ENCODE data around the gene MAPK8IP1. TPM values are rescaled to one million over a fixed set of nuclear protein-coding genes. Genes with fewer than 3 reads are reported as not detected.
"Not testable (repeated sequence)": the region's sequence is repeated elsewhere in the genome, so short reads cannot be mapped to it uniquely, and the experiment has no call there.

The MAPK8IP1 gene
- total RNA-seq: under 1 TPM; 0.23 to 0.57 TPM

DNA sequence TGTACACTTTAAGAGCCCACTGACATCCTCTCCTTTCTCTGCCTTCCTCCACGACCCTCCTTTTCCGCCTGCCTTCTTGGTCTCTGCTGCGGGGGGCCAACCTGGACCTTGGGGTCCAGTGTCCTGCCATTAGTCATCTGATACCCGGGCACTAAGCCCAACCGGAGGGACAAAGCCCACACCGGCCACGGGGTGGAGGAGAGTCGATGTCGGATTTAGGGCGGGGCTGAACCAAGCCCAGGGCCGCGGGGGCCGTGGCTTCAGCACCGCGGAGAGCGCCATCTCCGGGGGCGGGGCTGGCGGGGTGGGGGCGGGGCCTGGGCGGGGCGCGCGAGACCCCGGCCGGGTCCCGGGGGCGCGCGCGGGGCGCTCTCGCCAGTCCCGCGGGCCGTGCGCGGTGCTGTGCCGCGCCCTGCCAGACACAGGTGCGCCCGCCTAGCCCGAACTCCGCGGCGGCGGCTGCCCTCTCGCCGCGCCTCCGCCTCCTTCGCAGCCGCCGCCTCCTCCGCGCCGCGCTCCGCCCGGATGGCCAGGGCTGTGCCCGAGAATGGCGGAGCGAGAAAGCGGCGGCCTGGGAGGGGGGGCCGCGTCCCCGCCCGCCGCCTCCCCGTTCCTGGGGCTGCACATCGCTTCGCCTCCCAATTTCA lies at the start of gene MAPK8IP1:
Gene MAPK8IP1 (plus strand): TSS at position 378 of the 647 bp plus-strand sequence. CDS start 170 bp downstream, at position 548.
- peak; percentile 74 to 85 for ATAC-seq
- peaks cover 0 to 4% of the 10 kb centered on the region in 2 donors for H3K36me3 Mint-ChIP-seq
- peak within 1 kb of the TSS in 1 of 2 donors; percentile 21 for H3K27ac Mint-ChIP-seq
- peak in 1 of 2 donors; percentile 70 for DNase-seq (ENCODE audit: low spot score in 2 of 2)
- H3K9me3 Mint-ChIP-seq: no peaks in the 10 kb centered on the region

DNA sequence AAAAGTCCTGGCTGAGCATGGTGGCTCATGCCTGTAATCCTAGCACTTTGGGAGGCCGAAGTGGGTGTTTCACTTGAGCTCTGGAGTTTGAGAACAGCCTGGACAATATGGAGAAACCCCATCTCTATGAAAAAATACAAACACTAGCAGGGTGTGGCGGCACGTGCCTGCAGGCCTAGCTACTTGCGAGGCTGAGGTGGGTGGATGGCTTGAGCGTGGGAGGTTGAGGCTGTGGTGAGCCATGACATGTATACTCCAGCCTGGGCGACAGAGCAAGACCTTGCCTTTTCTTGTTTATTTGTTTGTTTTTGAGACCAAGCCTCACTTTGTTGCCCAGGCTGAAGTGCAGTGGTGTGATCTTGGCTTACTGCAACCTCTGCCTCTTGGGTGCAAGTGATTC lies 46.2 kb upstream of the MAPK8IP1 start:
- no peak overlapping the region for H3K27ac Mint-ChIP-seq
- no peaks in the 10 kb centered on the region for H3K9me3 Mint-ChIP-seq
- DNase-seq (ENCODE audit: low spot score in 2 of 2) (no peak), ATAC-seq (no peak)
- no peaks in the 10 kb centered on the region for H3K36me3 Mint-ChIP-seq

DNA sequence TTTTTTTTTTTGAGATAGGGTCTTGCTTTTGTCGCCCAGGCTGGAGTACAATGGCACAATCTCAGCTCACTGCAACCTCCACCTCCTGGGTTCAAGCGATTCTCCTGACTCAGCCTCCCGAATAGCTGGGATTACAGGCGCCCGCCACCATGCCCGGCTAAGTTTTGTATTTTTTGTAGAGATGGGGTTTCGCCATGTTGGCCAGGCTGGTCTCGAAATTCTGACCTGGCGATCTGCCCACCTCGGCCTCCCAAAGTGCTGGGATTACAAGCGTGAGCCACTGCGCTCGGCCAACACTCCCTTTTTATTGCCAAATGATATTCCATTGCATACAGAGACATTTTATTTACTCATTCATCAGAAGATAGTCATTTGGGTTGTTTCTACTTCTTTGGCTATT lies 45.2 kb upstream of the MAPK8IP1 start:
- not testable (repeated sequence) for ATAC-seq; DNase-seq (ENCODE audit: low spot score in 2 of 2); H3K27ac Mint-ChIP-seq; H3K9me3 Mint-ChIP-seq; H3K36me3 Mint-ChIP-seq

DNA sequence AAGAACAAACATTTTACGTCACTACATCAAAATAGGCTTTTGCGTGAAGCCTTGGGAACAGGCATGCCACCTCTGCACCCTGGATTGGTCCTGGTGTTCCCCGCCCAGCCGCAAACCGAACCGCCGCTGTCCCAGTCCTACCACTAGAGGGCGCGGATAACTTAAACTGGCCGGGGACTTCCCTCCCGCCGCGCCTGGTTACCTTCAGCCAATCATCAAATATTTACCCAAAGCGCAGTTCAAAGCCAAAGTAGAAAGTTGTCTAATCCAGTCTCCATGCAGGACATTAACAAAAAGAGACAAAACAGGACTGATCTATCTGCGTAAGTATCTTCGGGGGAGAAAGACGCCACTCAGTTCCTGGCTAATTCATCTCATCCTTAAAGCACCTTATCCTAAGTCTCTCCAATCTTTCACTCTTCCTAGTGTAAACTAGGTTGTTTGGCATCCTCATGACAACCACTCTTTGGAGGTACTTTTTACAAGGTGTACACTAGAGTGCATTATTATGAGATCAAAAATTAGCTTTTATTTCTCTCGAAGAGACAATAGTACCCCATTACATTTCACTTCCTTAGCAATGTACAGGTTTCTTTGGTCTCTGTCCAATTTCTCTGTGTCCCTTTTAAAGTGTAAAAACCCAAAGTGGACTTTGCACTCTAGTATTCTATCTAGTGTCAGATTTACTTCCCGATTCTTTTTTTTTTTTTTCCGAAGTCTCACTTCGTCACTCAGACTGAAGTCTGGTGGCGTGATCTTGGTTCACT lies 42.1 kb upstream of the MAPK8IP1 start:
- Mint-ChIP-seq H3K9me3 (no peaks in the 10 kb centered on the region), H3K36me3 (no peaks in the 10 kb centered on the region), H3K27ac (peak overlapping the region; percentile 85 to 86)
- DNase-seq (ENCODE audit: low spot score in 2 of 2) (peak; percentile 88 to 92), ATAC-seq (peak; percentile 13 to 34)

DNA sequence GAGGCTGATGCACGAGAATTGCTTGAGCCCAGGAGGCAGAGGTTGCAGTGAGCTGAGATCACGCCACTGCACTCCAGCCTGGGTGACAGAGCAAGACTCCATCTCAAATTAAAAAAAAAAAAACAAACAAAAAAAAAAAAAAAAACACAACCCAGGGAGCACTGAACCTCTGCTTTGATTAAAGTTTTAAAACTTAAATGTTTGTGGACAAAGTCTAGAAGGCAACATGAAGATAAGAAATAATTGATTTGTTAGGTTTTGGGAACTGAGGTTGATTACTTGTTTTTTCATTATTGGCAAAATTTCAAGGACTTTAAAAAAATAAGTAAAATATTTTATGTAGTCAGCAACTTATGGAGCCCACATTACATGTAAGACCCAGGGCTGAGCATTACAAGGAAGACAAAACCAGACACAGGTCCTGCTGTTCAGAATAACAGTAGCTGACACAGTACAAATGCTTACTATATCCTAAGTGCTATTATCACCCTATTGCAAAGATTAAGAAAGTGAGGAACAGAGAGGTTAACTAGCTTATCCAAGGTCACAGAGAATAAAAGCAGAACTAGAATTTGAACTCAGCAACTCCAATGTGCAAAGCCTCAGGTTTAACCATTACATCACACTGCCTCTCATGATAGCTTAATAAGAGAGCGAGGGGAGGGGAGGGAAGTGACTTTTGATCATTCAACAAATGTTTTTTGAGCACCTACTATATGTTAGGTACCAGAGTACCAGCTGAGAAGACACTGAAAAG lies 40.5 kb upstream of the MAPK8IP1 start:
- DNase-seq (ENCODE audit: low spot score in 2 of 2): no peak
- peak overlapping the region in 1 of 2 donors; percentile 92 for H3K27ac Mint-ChIP-seq
- no peaks in the 10 kb centered on the region for H3K9me3 Mint-ChIP-seq
- no peak for ATAC-seq
- H3K36me3 Mint-ChIP-seq: no peaks in the 10 kb centered on the region

DNA sequence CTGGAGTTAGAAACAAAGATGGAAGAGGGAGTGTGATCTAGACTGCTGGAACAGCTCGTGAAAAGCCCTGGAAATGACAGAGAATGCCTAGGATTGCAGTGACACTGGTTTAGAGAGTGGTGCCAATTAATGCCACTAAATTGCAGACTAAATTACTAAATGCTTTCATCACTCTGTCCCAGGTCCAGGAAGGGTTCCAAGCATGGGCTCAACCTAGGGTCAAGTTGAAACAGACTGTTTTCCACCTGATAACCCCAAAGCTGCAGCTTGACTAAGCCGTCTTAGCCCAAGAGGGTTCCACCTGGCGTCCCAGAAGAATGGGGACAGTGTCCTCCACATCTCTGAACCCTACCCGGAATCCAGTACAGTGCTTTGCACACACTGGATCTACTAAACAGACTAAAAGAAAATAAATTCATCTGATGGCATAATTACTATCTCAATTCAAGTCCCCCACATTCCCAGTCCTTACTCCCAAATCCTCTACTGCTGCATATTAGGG lies 39.2 kb upstream of the MAPK8IP1 start:
- H3K36me3 Mint-ChIP-seq: no peaks in the 10 kb centered on the region
- ATAC-seq (no peak), DNase-seq (ENCODE audit: low spot score in 2 of 2) (no peak)
- no peaks in the 10 kb centered on the region for H3K9me3 Mint-ChIP-seq
- H3K27ac Mint-ChIP-seq: peak overlapping the region in 1 of 2 donors; percentile 92

DNA sequence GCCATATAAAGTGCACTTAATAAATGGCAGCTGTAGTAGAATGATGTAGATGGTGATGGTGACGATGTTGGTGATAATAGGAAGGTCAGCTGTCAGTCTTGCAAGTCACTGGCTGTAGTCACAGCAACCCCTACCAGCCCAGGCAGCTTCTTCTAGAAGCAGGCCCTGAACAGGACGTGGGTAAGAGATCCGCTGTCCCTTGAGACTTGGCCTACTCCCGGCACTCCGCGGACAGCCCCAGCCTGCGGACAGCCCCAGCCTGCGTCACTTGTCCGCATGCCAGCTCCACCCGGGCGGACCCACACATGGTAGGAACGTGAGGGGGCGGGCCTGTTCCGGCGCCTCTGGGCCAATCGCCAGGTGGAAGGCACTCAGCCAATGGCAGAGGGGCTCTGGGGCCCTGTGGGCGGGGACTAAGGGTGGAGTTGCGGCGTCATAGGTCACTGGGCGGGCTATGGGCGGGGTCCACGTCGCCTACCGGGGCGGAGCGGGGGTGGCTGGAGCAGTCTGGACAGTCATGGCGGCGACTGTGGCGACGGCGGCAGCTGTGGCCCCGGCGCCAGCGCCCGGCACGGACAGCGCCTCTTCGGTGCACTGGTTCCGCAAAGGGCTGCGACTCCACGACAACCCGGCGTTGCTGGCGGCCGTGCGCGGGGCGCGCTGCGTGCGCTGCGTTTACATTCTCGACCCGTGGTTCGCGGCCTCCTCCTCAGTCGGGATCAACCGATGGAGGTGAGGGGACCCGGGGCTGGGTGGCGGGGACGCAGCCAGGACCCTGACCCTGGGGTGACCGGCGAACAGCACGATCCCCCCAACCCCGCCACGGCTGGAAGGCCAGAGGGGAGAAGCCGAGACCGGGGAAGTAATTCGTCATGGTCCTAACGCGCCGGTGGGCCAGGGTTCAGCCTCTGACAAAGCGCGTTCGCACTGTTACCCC lies 38.2 kb upstream of the MAPK8IP1 start, which contains the start of gene CRY2:
Gene CRY2 (plus strand): TSS at position 502 of the 937 bp plus-strand sequence. CDS start 16 bp downstream, at position 518.
- H3K36me3 Mint-ChIP-seq: no peaks in the 10 kb centered on the region
- H3K9me3 Mint-ChIP-seq: no peaks in the 10 kb centered on the region
- ATAC-seq (peak; percentile 88 to 93), DNase-seq (ENCODE audit: low spot score in 2 of 2) (peak; percentile 96 to 100)
- peak within 1 kb of the TSS; percentile 77 to 92 for H3K27ac Mint-ChIP-seq

DNA sequence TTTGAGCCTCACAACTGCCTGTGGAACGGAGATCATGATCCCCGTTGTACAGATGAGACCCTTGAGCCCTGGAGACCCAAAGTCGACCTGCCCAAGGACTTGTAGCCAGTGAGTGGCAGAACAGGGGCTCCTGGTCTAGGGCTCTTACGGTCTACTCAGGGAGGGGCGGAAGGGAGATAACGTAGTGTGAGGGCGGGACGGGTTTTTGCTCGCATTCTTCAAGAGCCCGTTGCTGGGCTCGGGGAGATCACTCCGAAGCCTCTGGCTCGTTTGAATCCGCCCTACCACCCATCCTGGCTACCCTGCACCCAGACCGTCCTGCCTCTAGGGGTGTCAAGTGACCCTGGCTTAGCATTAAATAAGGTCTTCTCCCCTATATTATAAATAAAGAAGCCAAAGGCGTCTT lies 37.5 kb upstream of the MAPK8IP1 start:
- DNase-seq (ENCODE audit: low spot score in 2 of 2) (peak in 1 of 2 donors; percentile 51), ATAC-seq (peak; percentile 14 to 46)
- Mint-ChIP-seq H3K36me3 (no peaks in the 10 kb centered on the region), H3K27ac (peak overlapping the region; percentile 22 to 92), H3K9me3 (no peaks in the 10 kb centered on the region)

DNA sequence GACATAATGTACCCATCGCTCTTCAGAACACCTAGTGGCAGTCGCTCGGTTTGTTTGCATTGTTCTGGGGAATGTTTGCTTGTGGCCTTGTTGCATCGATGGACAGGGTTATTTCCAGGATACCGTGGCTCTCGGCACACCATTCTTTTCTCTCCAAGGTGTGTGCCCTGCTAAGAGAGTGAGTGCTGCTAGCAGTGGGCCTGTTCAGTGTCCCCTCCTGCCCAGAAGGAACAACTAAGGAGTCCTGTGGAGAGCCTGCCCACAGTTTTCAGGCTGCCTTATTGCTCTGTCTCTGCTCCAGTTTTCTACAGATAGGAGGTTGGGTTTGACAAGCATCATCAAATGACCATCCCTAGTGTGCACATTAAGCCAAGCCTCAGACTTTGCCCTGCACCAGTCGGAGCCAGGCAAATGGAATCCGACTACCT lies 36.8 kb upstream of the MAPK8IP1 start:
- Mint-ChIP-seq H3K27ac (peak overlapping the region in 1 of 2 donors; percentile 92), H3K9me3 (no peaks in the 10 kb centered on the region), H3K36me3 (no peaks in the 10 kb centered on the region)
- DNase-seq (ENCODE audit: low spot score in 2 of 2): no peak
- ATAC-seq: no peak

DNA sequence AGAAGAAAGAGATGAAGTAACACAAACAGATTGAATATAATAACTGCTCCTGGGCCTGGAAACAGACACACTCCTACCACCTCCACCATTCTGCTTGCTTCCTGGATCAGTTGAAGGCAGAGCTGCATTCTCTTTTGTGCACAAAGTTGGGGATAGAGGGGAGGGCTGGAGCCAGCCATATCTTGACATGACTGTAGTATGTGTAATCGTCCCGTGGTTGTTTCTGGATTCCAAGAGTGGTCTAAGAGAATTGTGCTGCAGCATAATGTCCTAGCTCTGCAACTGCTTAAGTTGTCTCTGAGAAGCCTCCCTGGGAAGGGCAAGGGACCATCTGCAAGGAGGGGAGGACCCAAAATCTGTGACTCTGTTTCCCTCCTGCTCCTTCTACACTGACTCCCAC lies 35.0 kb upstream of the MAPK8IP1 start:
- no peaks in the 10 kb centered on the region for H3K9me3 Mint-ChIP-seq
- ATAC-seq: no peak
- no peak overlapping the region for H3K27ac Mint-ChIP-seq
- no peaks in the 10 kb centered on the region for H3K36me3 Mint-ChIP-seq
- no peak for DNase-seq (ENCODE audit: low spot score in 2 of 2)

DNA sequence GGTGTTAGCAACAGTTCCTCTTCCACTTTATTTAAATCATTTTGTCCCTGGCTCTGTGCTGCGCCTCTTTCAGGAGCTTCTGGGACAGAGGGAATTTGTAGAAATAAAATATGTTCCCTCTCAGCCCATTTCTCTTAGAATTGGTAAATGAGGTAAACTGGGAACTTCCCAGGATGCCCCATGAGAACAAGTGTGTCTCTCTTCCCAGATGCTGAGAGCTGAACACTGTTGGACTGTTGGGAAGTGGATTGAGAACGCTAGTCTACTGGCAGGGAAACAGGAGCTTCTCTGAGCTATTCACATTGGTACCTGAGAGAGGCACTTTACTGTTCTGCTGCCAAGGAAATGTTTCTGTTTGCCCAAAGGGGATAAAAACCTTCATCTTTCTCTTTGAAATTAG lies 34.2 kb upstream of the MAPK8IP1 start:
- H3K27ac Mint-ChIP-seq: no peak overlapping the region
- no peaks in the 10 kb centered on the region for H3K36me3 Mint-ChIP-seq
- H3K9me3 Mint-ChIP-seq: no peaks in the 10 kb centered on the region
- DNase-seq (ENCODE audit: low spot score in 2 of 2) (no peak), ATAC-seq (no peak)

DNA sequence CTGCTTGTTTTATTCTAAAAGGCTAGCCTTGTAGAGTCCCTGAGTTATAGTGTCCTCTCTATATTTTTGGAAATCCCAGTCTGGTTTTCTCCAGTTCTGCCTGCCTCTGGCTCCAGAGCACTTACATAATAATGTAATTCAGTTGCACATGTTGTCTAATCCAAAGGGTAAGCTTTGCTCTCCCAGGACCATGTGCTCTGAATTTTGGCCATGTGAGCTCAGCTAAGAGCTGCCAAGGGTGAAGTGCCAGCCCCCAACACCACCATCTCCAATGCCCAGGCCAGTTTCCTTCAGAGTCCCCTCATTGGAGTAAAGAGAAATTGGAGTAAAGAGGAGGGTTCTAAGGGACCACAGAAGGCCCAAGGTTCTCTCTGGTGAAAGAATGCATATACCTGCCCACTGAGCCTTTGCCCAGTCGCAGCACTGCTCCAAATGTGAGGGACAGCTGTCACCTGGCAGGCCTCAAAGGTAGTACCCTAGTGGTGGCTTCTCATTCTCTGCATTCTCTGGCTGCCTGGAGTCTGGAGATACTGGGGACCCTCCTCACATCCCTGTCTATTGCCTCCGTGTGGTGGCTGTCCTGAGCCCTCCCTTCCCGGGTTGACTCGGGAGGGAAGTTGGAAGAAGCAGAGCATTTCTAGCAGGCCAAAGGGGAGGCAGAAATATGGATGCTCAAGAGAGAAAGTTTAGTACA lies 33.3 kb upstream of the MAPK8IP1 start:
- no peak for DNase-seq (ENCODE audit: low spot score in 2 of 2)
- Mint-ChIP-seq H3K36me3 (no peaks in the 10 kb centered on the region), H3K27ac (peak overlapping the region in 1 of 2 donors; percentile 19), H3K9me3 (no peaks in the 10 kb centered on the region)
- ATAC-seq: no peak

DNA sequence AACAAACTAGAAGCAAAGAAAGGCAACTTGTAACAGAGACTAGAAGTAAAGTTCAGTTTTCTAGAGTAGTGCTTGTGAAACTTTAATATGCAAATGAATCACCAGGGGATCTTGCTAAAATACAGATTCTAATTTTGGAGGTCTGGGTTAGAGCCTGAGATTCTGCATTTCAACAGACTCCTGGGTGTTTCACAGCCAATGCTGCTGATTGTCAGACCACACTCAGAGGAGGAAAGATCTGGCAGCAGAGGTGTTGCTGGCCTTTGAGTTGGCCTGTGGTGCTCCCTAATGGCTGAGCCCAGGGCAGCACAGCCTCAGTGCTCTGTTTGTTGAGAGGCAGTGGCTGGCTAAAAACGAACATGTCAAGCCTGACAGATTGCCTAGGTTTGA lies 32.7 kb upstream of the MAPK8IP1 start:
- peak overlapping the region in 1 of 2 donors; percentile 19 for H3K27ac Mint-ChIP-seq
- ATAC-seq: peak in 1 of 2 donors; percentile 35
- no peak for DNase-seq (ENCODE audit: low spot score in 2 of 2)
- no peaks in the 10 kb centered on the region for H3K9me3 Mint-ChIP-seq
- H3K36me3 Mint-ChIP-seq: no peaks in the 10 kb centered on the region

DNA sequence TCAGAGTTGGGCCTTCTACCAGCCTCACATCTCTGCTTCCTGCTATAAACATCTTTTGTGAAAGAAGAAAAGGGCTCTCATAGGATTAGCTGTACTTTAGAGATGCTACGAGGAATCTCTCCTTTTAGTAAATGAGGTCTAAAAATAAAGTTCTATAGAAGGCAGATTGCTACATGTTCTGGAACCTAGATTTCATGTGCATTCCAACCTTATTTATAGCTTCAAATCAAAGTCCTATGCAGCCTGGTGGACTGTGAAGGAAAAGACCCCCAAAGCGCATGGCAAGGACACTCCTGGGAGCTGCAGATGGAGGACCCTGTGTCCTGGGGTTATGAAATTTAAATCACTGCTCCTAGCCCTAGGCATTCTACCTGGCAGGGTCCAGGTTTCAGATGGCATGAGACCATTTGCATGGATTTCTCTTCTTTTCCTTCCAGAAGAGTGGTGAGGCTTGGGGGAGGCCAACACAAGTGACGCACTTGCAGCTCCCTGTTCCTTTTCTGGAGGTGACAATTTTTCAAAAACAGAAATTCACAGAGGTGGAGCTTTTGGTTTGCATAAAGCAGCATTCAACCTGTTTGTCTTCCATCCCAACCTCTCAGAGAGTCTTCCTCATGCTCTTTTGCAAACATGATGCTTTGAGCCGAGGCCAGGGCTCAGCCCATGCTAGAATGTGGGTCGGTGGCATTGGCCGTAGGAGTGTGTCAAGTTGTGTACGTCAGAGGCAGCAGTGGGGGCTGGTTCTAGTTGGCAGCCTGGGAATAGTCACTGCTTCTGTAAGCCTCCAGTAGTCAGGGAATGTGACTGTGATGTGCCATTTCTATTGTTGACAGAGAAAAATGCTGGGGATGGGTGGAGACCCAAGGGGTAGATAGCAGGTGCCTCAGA lies 31.9 kb upstream of the MAPK8IP1 start:
- Mint-ChIP-seq H3K9me3 (no peaks in the 10 kb centered on the region), H3K36me3 (no peaks in the 10 kb centered on the region), H3K27ac (no peak overlapping the region)
- DNase-seq (ENCODE audit: low spot score in 2 of 2) (no peak), ATAC-seq (no peak)

Data from activated naive CD4-positive, alpha-beta T cell treated with anti-CD3 and anti-CD28 coated beads, Interleukin-2, amount 50 U/mL, for 72 hours (primary cell).